ENCODE data around the gene SCUBE1.

DNA sequence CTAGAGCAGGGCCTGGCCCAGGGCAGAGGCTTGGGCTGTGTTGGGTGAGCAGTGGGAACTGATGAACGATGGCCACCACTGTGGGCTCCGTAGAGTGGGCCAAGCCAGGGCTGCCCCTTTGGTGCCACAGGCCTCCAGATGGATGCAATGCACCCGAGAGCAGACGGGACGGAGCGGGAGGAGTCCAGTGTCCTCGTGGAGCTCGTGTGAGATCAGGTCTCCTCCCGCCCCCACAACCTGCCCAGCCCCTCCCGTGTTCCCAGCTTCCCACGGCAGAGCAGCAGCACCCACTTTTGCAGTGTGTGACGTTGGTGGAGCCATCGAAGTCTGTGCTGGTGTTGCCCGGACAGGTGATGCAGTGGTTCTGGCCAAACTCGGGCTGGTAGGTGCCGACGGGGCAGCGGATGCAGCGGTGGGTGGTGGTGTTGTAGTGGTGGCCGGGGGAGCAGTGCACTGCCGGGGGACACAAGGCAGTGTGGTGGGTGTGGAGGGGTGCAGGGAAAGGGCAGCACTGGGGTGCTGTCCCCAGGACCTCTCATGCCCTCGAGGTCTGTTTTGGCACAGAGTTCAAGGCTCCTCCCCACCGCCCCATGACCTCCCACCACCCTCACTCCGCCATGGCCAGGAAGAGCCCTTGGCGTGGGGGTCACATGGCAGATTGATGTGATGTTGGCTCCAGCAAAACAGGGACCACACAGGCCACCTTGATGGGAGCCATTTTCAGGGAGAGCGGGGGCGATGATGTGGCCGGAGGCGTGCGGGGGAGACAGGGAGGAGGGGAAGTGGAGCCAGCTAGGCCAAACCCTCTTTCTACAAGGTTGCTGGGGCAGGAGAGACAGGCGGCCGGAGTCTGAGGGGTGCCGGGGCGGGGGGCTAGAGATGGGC lies 132.3 kb downstream of the SCUBE1 start:
- TF ChIP-seq, protein P1, sequence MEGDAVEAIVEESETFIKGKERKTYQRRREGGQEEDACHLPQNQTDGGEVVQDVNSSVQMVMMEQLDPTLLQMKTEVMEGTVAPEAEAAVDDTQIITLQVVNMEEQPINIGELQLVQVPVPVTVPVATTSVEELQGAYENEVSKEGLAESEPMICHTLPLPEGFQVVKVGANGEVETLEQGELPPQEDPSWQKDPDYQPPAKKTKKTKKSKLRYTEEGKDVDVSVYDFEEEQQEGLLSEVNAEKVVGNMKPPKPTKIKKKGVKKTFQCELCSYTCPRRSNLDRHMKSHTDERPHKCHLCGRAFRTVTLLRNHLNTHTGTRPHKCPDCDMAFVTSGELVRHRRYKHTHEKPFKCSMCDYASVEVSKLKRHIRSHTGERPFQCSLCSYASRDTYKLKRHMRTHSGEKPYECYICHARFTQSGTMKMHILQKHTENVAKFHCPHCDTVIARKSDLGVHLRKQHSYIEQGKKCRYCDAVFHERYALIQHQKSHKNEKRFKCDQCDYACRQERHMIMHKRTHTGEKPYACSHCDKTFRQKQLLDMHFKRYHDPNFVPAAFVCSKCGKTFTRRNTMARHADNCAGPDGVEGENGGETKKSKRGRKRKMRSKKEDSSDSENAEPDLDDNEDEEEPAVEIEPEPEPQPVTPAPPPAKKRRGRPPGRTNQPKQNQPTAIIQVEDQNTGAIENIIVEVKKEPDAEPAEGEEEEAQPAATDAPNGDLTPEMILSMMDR (IDR thresholded peaks at IDR 0.05): no peak
- TF ChIP-seq POLR2AphosphoS5 (IDR thresholded peaks at IDR 0.05) (no peak), POLR2A (IDR thresholded peaks at IDR 0.05) (no peak), EP300 (IDR thresholded peaks at IDR 0.05; ENCODE audit: low read depth) (no peak)
